ENCODE results near the gene TBRG4.

The TBRG4 gene

GRCh38 chr7:45050198-45050597 is 61.3 kb downstream of the TBRG4 start:
- no peak for DNase-seq

All from stimulated activated CD4-positive, alpha-beta T cell treated with anti-CD3 and anti-CD28 coated beads, Interleukin-2, amount 100 ng/mL, for 24 hours (primary cell).